ENCODE measurements around the gene PDGFRA.
"Not testable (repeated sequence)": the region's sequence is repeated elsewhere in the genome, so short reads cannot be mapped to it uniquely, and the experiment has no call there.

PDGFRA gene

DNA sequence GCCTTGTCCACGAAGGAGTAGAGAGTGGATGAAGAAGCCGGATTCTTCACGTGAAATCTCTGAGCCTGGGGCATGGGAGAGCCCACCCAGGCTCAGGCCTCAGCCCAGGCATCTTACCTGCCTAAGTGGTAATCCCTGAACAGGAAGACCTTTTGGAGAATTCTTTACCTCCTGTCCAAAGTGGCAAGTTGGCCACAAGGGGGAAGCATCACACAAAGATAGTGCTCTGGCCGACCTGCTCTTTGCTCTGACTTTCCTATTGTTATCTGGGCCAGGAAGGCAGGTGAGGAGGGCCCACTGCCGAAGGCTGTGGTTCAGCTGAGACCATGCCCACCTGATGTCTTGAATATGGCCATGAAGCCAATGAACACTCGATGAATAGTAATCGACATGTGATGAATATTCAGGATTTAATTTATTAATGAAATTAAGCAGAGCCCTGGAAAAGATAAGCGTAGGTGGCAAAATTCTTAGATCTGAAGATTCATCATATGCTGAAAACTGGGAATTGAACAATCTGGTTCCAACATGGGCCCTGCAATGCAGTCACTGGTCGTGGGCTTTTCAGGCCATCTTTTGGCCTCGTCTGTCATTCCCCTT lies 93.8 kb downstream of the PDGFRA start:
- DNase-seq, result no peak

DNA sequence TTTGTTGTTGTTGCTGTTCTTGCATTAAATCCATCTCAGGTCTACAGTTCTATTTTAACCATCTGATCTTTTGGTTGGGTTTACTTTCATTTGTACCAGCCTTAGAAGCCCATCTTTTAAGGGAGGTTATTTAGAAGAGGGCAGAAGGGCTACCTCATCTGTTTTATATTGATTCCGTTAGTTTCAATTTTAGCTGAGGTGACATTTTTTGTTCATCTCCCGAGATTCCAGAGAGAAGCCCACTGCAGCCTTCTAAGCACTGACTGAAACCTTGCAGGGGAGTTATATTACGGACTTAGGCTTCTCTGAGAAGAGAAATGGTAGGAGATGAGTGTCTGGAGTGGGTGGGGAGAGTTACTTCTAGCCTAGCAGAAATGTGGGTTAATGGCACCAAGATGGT lies 101.8 kb downstream of the PDGFRA start:
- no peak for DNase-seq

DNA sequence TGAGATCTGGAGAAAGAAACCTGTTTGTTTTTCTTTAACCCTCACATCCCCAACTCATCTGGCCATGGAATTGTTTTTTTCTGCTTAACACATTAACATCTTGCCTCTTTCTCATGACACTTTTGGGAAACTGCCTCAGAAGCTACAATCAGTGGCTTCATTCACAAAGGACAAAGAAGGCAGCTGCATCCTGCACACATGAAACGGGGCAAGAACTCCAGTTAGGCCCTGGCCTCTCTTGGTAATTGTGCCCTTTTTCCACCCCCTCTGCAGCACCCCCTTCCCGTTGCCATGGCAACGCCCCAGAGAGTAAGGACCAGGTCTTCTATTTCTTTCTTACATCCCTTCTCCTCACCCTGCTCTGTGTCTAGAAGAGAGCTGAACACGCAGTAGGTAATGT lies 103.4 kb downstream of the PDGFRA start:
- no peak for DNase-seq

DNA sequence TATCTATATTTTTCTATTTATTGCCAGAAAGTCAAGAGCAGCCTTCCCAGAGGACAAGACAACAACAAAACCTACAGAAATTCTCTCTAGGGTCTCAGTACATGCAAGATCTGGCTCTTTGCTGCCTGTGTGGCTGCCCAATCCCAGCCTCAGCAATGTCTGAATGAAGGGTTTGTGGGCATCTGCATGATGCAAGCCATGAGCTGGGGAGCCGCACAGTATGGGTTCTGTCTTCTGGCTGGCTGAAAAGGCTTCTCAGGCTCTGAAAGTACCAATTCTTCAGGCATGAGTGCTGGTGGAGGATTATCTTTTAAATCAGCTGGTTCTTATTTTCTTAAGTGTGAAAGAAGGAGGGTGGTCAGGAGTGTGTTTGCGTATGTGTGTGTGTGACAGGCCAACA lies 104.6 kb downstream of the PDGFRA start:
- DNase-seq, result no peak

DNA sequence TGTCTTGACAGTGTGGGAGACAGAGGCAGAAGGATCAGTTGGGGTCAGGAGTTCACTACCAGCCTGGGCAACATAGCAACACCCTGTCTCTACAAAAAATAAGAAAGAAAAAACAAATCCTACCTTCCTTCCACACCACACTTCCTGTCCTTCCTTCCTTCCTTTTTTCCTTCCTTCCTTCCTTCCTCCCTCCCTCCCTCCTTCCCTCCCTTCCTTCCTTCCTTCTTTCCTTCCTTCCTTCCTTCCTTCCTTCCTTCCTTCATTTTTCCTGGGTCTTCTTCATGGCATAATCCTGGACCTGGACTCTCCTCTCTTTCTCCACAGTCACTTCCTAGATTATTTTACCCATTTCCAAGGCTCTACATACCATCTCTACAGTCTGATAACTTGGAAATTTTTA lies 105.7 kb downstream of the PDGFRA start:
- DNase-seq, result not testable (repeated sequence)

DNA sequence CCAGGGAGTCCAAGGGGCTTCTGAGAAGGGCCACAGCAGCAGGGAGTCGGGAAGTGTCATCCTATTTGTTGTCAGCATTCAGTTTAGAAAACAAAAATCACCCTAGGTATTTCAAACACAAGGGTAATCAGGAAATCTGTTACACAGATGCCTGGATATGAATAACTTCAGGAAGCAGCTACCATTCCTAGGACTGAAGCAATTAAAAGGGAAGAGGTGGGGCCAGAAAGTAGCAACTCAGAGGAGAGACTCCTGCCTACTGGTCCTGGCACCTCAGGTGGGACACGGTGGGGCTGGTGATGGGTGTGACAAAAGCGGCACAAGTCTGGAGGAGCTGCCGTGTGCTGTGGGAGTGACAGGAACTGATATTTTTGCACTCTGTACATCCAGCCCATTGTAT lies 107.9 kb downstream of the PDGFRA start:
- no peak for DNase-seq

DNA sequence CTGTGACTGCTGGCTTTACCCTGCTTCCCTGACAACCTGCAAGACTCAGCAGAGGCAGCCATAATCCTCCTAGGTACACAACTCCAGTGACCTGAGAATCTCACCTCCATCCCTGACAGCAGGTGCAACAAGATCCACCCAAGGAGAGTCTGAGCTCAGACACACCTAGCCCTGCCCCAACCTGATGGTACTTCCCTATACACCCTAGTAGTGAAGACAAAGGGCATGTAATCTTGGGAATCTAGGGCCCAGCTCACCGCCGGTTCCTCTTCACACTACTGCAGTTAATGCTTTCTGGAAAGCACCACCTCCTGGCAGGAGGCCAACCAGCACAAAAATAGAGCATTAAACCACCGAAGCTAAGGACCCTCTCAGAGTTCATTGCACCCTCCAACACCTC lies 113.0 kb downstream of the PDGFRA start:
- not testable (repeated sequence) for DNase-seq

Measured in activated CD4-positive, alpha-beta T cell treated with anti-CD3 and anti-CD28 coated beads for 1 hour (primary cell).